Measurements from ENCODE around the gene POU2F3. TPM values are rescaled to one million over a fixed set of nuclear protein-coding genes. Genes with fewer than 3 reads are reported as not detected.

POU2F3 gene
- total and polyA plus RNA-seq, 7 donors = not detected

GRCh38 chr11:120203626-120204025, 36.3 kb upstream of the POU2F3 start:
- Histone ChIP-seq H3K4me3 (no peak overlapping the region), H3K27ac (no peak overlapping the region), H3K4me1 (no peaks in the 10 kb centered on the region), H3K36me3 (ENCODE audit: insufficient read depth in 1 of 2, low read depth in 1 of 2) (no peaks in the 10 kb centered on the region), H3K27me3 (ENCODE audit: insufficient read depth in 3 of 3, low read length in 2 of 3) (peaks cover 0 to 21% (median 0%) of the 10 kb centered on the region in 3 donors), H3K9me3 (no peaks in the 10 kb centered on the region)
- intact Hi-C loops (cut with DNase I) = no loop called here
- no peak for DNase-seq
- no peak for ATAC-seq
- 91 to 93% (median 92%) methylated on average over 4 of the region's 4 CpGs for WGBS, 3 donors
- TF ChIP-seq CTCF (IDR thresholded peaks at IDR 0.05) = no peak

- DNase-seq (no peak), ATAC-seq (no peak)
- H3K4me1 ChIP-seq = peaks cover 9% of the 10 kb centered on the region
- intact Hi-C loops (cut with DNase I) = no loop called here
- H3K36me3 ChIP-seq (ENCODE audit: insufficient read depth in 1 of 2, low read depth in 1 of 2) = no peaks in the 10 kb centered on the region
- H3K27ac ChIP-seq = no peak overlapping the region
- no peak overlapping the region for H3K4me3 ChIP-seq
- TF ChIP-seq CTCF (IDR thresholded peaks at IDR 0.05) = no peak
- H3K27me3 ChIP-seq (ENCODE audit: insufficient read depth in 3 of 3, low read length in 2 of 3) = peaks cover 0 to 37% (median under 1%) of the 10 kb centered on the region in 3 donors
- WGBS, 3 donors = 92 to 94% (median 93%) methylated on average over 7 of the region's 7 CpGs
- H3K9me3 ChIP-seq = no peaks in the 10 kb centered on the region
These were observed 34.3 kb upstream of the POU2F3 start for GRCh38 chr11:120205596-120206161.

- Histone ChIP-seq H3K9me3 (no peaks in the 10 kb centered on the region), H3K27ac (no peak overlapping the region), H3K4me1 (peaks cover 9% of the 10 kb centered on the region), H3K4me3 (no peak overlapping the region), H3K27me3 (ENCODE audit: insufficient read depth in 3 of 3, low read length in 2 of 3) (peaks cover 0 to 37% (median 3%) of the 10 kb centered on the region in 3 donors), H3K36me3 (ENCODE audit: insufficient read depth in 1 of 2, low read depth in 1 of 2) (no peaks in the 10 kb centered on the region)
- no peak for DNase-seq
- no peak for ATAC-seq
- WGBS, 3 donors = 92 to 96% (median 92%) methylated on average over 7 of the region's 7 CpGs
- TF ChIP-seq CTCF (IDR thresholded peaks at IDR 0.05) = no peak
- intact Hi-C loops (cut with DNase I) = no loop called here
These were observed 32.4 kb upstream of the POU2F3 start for GRCh38 chr11:120207512-120207911.

- no peaks in the 10 kb centered on the region for H3K36me3 ChIP-seq (ENCODE audit: insufficient read depth in 1 of 2, low read depth in 1 of 2)
- no peak overlapping the region for H3K27ac ChIP-seq
- no peak for TF ChIP-seq CTCF (IDR thresholded peaks at IDR 0.05)
- ATAC-seq (peak in 3 of 4 donors; percentile 45 to 54 (median 48)), DNase-seq (no peak)
- intact Hi-C loops (cut with DNase I) = no loop called here
- H3K27me3 ChIP-seq (ENCODE audit: insufficient read depth in 3 of 3, low read length in 2 of 3) = peaks cover 0 to 37% (median 3%) of the 10 kb centered on the region in 3 donors
- no peaks in the 10 kb centered on the region for H3K9me3 ChIP-seq
- H3K4me1 ChIP-seq = peaks cover 9% of the 10 kb centered on the region
- WGBS, 3 donors = 50 to 51% (median 50%) methylated on average over 13 of the region's 13 CpGs
- no peak overlapping the region for H3K4me3 ChIP-seq
These were observed 31.9 kb upstream of the POU2F3 start for GRCh38 chr11:120208001-120208441.

- ATAC-seq (peak in 3 of 4 donors; percentile 41 to 52 (median 44)), DNase-seq (peak; percentile 70 to 72)
- Histone ChIP-seq H3K4me1 (peaks cover 9% of the 10 kb centered on the region), H3K9me3 (no peaks in the 10 kb centered on the region), H3K27me3 (ENCODE audit: insufficient read depth in 3 of 3, low read length in 2 of 3) (peaks cover 0 to 37% (median 3%) of the 10 kb centered on the region in 3 donors), H3K4me3 (no peak overlapping the region), H3K27ac (peak overlapping the region; percentile 13), H3K36me3 (ENCODE audit: insufficient read depth in 1 of 2, low read depth in 1 of 2) (no peaks in the 10 kb centered on the region)
- intact Hi-C loops (cut with DNase I) = no loop called here
- TF ChIP-seq CTCF (IDR thresholded peaks at IDR 0.05) = no peak
- 49 to 56% (median 55%) methylated on average over 6 of the region's 6 CpGs for WGBS, 3 donors
These were observed 31.2 kb upstream of the POU2F3 start for GRCh38 chr11:120208777-120209176.
